Mucosa of rectum (tissue), 2 donors: ENCODE data around the gene KCNK1.

Source experiments
- H3K27ac ChIP-seq, 2 donors: one replicate each; pipeline ENCODE4 v1.7.0; 2013; ENCODE audit warnings: inconsistent platforms in 2 of 2, low read depth in 2 of 2, low read length in 2 of 2
- H3K27me3 ChIP-seq, 2 donors: one replicate each; pipeline ENCODE4 v1.7.0; 2013; ENCODE audit warnings: low read length in 2 of 2; ENCODE audit not compliant: control insufficient read depth in 2 of 2, insufficient read depth in 2 of 2
- H3K36me3 ChIP-seq, 2 donors: one replicate each; pipeline ENCODE4 v1.7.0; 2013; ENCODE audit warnings: low read length in 2 of 2; ENCODE audit not compliant: control insufficient read depth in 2 of 2, insufficient read depth in 2 of 2
- H3K4me1 ChIP-seq, 2 donors: one replicate each; pipeline ENCODE4 v1.7.0; 2013; ENCODE audit warnings: low read length in 2 of 2, mild to moderate bottlenecking in 1 of 2; ENCODE audit not compliant: control insufficient read depth in 2 of 2, insufficient read depth in 2 of 2
- H3K4me3 ChIP-seq, 2 donors: one replicate each; pipeline ENCODE4 v1.7.0; 2013; ENCODE audit warnings: low read length in 2 of 2
- H3K9ac ChIP-seq, 2 donors: one replicate each; pipeline ENCODE4 v1.7.0; 2013; ENCODE audit warnings: low read length in 2 of 2, low read depth in 1 of 2, mild to moderate bottlenecking in 1 of 2
- H3K9me3 ChIP-seq, 2 donors: one replicate each; pipeline ENCODE4 v1.7.0; 2013; ENCODE audit warnings: low read length in 2 of 2; ENCODE audit not compliant: control insufficient read depth in 2 of 2
- donor health status: healthy.
- donor health status: Normal muscosa, but diverticular disease.

Gene KCNK1

DNA sequence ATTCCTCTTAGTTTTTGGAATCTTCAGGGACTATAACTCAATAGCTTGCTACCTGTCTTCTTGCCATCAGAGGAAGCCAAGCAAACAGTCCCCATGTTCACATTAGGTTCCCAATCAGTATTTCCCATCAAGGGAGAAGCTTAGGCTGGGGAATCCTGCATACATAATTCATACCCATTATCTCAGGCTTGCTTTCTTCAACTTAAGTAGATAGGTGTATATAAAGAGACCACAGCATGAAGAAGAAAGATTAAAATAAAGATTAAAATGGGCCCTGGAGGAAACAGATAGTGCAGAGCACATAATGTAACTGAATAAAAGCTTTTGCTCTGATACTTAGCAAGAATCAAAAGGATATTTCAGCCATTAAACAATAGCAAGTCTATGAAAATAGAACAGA is 29.0 kb upstream of the KCNK1 start:
- H3K27me3 ChIP-seq, result no peaks in the 10 kb centered on the region
- H3K9me3 ChIP-seq, result no peaks in the 10 kb centered on the region
- no peak overlapping the region for H3K4me3 ChIP-seq
- no peak overlapping the region for H3K9ac ChIP-seq
- no peaks in the 10 kb centered on the region for H3K4me1 ChIP-seq
- H3K36me3 ChIP-seq, result no peaks in the 10 kb centered on the region
- H3K27ac ChIP-seq, result no peak overlapping the region

- no peaks in the 10 kb centered on the region for H3K27me3 ChIP-seq
- no peaks in the 10 kb centered on the region for H3K9me3 ChIP-seq
- H3K4me1 ChIP-seq, result no peaks in the 10 kb centered on the region
- H3K4me3 ChIP-seq, result no peak overlapping the region
- no peaks in the 10 kb centered on the region for H3K36me3 ChIP-seq
- H3K27ac ChIP-seq, result no peak overlapping the region
- no peak overlapping the region for H3K9ac ChIP-seq
Measured at GRCh38 chr1:233586301-233586700, 27.6 kb upstream of the KCNK1 start.

DNA sequence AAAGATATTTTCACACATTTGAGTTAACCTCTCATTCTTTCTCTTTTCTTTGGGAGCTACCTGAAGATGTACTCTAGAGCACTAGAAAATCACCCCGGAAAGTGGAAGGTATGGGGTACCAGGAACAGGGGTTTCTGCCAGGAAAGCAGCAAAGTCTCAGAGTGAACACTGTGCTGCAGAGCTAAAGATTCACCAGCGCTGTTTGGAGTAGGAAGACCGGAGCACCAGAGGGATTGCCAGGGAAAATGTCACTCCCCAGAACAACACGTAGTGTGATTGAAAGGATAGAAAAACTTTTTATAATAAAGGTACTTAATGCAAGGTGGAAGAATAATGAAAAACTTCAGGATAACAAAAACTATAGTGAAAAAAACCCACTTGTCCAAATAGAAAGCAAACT is 26.7 kb upstream of the KCNK1 start:
- Histone ChIP-seq H3K36me3 (no peaks in the 10 kb centered on the region), H3K9me3 (no peaks in the 10 kb centered on the region), H3K27me3 (no peaks in the 10 kb centered on the region), H3K4me1 (no peaks in the 10 kb centered on the region), H3K27ac (no peak overlapping the region), H3K9ac (no peak overlapping the region), H3K4me3 (no peak overlapping the region)

DNA sequence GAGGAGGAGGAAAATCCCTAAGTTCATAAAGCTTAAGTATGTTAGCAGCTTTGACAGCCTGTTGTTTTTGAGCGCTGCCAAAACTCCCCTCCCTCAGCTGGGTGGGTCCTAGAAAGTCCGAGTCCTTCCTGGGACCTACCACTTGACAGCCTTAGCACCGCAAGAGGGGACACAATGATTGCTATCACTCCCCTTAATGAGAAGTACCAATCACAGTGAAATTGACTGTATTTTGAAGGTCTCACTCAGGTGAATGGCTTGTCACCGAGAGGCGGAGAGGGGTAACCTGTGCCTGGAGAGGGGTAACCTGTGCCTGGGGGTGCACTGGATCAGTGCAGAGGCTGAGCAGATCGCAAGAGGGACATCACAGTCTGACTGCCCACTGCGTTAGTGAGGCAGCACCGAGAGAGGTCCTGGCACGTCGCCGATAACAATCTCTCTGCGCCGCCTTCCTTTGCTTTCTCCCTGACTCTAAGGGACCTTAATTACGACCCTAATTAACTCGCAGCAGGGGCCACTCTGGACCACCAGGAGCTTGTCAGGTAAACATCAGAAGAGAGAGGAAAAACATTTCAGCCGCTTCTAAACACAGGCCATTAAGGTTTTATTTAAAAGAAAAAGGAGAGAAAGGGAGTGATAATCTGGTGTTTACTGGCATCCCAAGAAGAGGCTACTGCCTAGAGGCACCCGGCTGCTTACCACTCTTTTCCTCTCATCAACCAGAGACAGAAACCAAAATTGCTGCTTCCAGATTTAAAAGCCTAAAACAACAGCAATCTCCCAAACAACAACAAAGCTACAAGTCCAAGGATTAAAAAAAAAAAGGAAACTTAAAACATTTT is 25.7 kb upstream of the KCNK1 start:
- H3K27ac ChIP-seq, result no peak overlapping the region
- H3K9ac ChIP-seq, result no peak overlapping the region
- no peaks in the 10 kb centered on the region for H3K9me3 ChIP-seq
- H3K4me1 ChIP-seq, result no peaks in the 10 kb centered on the region
- H3K4me3 ChIP-seq, result no peak overlapping the region
- no peaks in the 10 kb centered on the region for H3K27me3 ChIP-seq
- no peaks in the 10 kb centered on the region for H3K36me3 ChIP-seq

DNA sequence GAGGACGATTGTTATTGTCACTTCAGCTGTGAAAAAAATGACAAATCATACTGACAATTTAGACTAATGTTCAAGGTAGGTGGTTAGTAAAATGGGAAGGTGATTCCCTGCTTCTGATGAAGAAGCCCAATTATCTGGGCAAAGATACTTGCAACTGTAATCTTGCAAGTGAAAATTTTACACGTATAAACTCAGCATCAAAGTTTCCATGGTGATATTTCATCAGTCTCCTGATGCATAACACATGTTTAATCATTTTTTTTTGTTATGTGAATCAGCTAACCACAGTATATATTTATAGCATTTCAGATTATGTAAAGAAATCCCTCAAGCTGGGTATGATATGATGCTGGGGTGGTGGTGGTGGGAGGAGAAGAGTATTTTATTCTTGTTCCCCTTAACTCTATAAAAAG is 16.4 kb upstream of the KCNK1 start:
- Histone ChIP-seq H3K4me3 (no peak overlapping the region), H3K4me1 (no peaks in the 10 kb centered on the region), H3K27me3 (no peaks in the 10 kb centered on the region), H3K27ac (no peak overlapping the region), H3K36me3 (no peaks in the 10 kb centered on the region), H3K9ac (no peak overlapping the region), H3K9me3 (no peaks in the 10 kb centered on the region)

GRCh38 chr1:233598891-233599541 is 14.9 kb upstream of the KCNK1 start:
- Histone ChIP-seq H3K4me1 (no peaks in the 10 kb centered on the region), H3K4me3 (no peak overlapping the region), H3K9me3 (no peaks in the 10 kb centered on the region), H3K27ac (no peak overlapping the region), H3K36me3 (no peaks in the 10 kb centered on the region), H3K9ac (no peak overlapping the region), H3K27me3 (no peaks in the 10 kb centered on the region)

DNA sequence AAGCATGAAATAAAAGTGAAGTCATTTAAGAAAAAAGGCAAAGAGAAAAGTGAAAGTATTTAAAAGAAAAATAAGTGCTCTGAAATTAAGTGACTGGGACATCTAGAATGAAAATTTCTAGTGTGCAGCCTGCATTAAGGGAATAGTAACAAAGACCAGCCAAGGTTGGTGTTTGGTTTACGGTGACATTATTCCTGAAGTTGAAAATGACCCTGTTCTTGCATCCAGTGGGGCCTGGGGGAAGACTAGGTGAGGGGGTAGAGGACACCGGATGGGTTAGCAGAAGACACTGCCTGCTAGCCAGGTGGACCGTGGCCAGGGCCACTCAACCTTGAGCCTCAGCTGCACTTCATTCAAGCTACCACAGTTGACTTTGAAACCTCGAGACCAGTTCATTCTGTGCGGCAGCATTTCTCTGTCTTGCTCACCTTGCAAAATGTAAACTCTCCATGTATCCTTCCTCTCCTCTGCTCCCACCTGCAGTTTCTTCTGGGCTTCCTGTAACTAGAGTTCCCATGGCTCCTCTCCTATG is 14.3 kb upstream of the KCNK1 start:
- Histone ChIP-seq H3K27me3 (no peaks in the 10 kb centered on the region), H3K9me3 (no peaks in the 10 kb centered on the region), H3K27ac (no peak overlapping the region), H3K9ac (no peak overlapping the region), H3K4me3 (no peak overlapping the region), H3K4me1 (no peaks in the 10 kb centered on the region), H3K36me3 (no peaks in the 10 kb centered on the region)

DNA sequence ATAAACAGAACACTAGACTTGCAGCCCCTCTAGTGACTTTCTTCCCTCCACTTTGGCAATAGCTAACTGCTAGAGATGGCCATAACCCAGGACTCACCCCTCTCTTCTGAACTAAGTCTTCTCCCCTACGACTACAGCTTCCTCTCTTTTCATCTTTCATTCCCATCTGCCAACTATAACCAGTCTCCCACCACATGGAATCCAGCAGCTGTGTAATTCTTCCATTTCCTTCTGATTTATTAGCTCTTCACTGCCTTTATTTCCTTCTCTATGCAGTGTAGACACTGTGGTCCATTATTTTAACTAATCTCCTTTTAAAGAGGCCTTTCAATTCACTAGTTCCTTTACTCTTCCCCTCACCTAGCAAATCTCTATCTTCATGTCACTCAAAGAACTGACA is 13.4 kb upstream of the KCNK1 start:
- Histone ChIP-seq H3K9me3 (no peaks in the 10 kb centered on the region), H3K36me3 (no peaks in the 10 kb centered on the region), H3K27ac (no peak overlapping the region), H3K4me3 (no peak overlapping the region), H3K4me1 (no peaks in the 10 kb centered on the region), H3K9ac (no peak overlapping the region), H3K27me3 (no peaks in the 10 kb centered on the region)

- H3K27ac ChIP-seq, result no peak overlapping the region
- H3K27me3 ChIP-seq, result no peaks in the 10 kb centered on the region
- H3K9me3 ChIP-seq, result no peaks in the 10 kb centered on the region
- no peak overlapping the region for H3K9ac ChIP-seq
- peaks cover 0 to 11% of the 10 kb centered on the region in 2 donors for H3K4me1 ChIP-seq
- H3K4me3 ChIP-seq, result no peak overlapping the region
- no peaks in the 10 kb centered on the region for H3K36me3 ChIP-seq
Measured at GRCh38 chr1:233603478-233603877, 10.4 kb upstream of the KCNK1 start.

- no peak overlapping the region for H3K9ac ChIP-seq
- H3K9me3 ChIP-seq, result no peaks in the 10 kb centered on the region
- H3K4me1 ChIP-seq, result peaks cover 0 to 11% of the 10 kb centered on the region in 2 donors
- H3K27me3 ChIP-seq, result no peaks in the 10 kb centered on the region
- no peak overlapping the region for H3K27ac ChIP-seq
- no peaks in the 10 kb centered on the region for H3K36me3 ChIP-seq
- H3K4me3 ChIP-seq, result no peak overlapping the region
Measured at GRCh38 chr1:233605205-233605604, 8.7 kb upstream of the KCNK1 start.
